Fibroblast of mammary gland (primary cell): ENCODE results near the gene TSEN15.

Source experiments
- DNase-seq: peaks from one replicate; pipeline ENCODE4 v3.0.0-alpha.2; 2010; ENCODE audit warnings: low read depth
- H3K4me3 ChIP-seq: 2 replicates; pipeline ENCODE4 v1.5.1; 2011; ENCODE audit warnings: low read depth, mild to moderate bottlenecking, low read length, moderate library complexity; ENCODE audit not compliant: control insufficient read depth
- TF ChIP-seq, protein P1 (sequence below): conservative IDR thresholded peaks from 2 replicates; pipeline ENCODE4 v1.5.1; 2011; ENCODE audit warnings: low read depth, low read length, inconsistent platforms; ENCODE audit not compliant: control insufficient read depth, insufficient read depth

The TSEN15 gene

DNA sequence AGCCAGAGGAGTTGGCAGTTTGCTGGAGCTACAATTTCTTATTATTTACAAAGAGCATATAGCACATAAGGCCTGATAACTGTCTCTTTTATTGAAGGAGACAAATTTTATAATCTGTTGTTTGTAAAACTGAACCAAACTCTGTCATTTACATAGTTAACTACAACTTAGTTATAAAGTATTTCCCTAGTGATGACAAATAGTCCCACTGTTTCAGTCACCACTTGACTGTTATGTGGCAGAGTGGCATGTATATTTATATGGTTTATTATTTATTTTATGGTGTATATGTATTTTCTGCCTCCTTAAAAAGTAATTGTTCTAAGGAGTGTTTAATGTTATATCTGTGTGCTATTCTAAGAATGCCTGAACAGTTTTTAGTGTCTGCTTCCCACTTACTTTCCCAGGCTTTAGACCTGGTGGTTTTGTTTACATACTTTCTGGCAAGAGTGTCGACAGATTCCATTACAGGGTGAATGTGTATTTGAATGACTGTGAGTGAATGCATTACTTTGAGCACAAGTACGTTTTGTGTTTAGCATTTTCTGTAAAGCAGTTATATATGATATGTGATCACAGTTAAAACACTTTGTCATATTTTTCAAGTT is 10.0 kb downstream of the TSEN15 start:
- TF ChIP-seq, protein P1, sequence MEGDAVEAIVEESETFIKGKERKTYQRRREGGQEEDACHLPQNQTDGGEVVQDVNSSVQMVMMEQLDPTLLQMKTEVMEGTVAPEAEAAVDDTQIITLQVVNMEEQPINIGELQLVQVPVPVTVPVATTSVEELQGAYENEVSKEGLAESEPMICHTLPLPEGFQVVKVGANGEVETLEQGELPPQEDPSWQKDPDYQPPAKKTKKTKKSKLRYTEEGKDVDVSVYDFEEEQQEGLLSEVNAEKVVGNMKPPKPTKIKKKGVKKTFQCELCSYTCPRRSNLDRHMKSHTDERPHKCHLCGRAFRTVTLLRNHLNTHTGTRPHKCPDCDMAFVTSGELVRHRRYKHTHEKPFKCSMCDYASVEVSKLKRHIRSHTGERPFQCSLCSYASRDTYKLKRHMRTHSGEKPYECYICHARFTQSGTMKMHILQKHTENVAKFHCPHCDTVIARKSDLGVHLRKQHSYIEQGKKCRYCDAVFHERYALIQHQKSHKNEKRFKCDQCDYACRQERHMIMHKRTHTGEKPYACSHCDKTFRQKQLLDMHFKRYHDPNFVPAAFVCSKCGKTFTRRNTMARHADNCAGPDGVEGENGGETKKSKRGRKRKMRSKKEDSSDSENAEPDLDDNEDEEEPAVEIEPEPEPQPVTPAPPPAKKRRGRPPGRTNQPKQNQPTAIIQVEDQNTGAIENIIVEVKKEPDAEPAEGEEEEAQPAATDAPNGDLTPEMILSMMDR = no peak
- peak; percentile 18 for DNase-seq

DNA sequence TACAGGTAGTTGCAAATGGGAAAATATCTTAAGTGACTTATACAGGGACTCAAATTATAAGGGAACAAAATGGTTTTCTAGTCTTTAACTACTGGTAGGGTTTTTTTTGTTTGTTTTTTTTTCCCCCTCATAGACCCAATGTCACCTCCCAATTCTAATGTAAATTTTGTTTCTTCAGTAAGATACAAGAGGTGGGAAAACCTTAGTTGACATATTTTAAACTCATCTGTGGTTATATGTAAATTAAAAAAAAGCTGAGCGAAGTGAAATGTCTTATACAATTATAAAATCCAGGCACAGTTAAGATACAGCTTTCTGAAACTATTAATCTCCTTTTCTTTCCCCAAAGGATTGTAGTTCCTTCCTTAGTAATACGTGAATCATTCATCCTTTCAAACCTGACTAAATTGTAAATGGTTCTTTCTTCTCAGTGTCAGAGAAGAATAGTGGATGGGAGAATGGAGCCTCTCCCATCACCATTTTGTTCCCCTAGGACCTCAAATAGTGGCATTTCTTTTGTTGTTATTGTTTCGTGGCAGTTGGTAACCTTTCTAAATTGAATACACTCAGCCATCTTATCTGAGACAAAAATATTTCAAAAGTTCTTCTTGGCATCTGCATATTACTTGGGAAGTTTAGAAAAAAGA is 11.2 kb downstream of the TSEN15 start:
- TF ChIP-seq, protein P1 = no peak
- no peak overlapping the region for H3K4me3 ChIP-seq
- no peak for DNase-seq

More for the DNA sequence above, 10.0 kb downstream of the TSEN15 start:
- no peak overlapping the region for H3K4me3 ChIP-seq

DNA sequence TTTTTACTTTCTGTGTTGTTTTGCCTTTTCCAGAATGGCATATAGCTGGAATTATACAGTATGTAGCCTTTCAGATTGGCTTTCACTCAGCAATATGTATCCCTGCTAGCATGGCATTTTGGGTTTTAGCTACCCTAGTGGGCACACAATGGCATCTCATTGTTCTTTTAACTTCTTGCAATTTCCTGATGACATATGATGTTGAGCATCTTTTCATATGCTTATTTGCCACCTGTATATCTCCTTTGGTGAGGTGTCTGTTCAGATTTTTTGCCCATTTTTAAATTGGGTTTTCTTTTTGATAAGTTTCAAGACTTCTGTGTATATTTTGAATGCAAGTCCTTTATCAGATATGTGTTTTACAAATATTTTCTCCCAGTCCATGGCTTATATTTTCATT is 14.0 kb downstream of the TSEN15 start:
- H3K4me3 ChIP-seq = no peak overlapping the region
- TF ChIP-seq, protein P1 = no peak
- DNase-seq = no peak

DNA sequence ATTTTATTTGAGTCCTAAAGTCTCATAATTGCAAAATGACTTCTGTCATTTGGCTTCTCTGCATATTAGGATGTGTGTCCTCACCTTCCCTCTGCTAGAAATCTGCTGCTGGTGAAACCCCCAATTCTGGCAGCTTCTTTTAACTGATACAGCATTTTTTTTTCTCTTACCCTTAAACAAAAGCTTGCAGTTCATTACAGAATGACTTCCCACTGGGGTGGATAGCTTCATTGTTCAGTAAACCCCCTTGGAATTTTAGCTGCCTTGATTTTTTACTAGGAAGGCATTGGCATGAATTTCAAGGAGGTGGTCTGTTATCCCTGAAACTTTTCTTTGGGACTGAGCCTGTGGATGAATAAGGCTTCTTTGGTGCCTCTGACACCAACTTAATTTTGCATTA is 16.8 kb downstream of the TSEN15 start:
- no peak for DNase-seq
- no peak overlapping the region for H3K4me3 ChIP-seq
- TF ChIP-seq, protein P1 = no peak

DNA sequence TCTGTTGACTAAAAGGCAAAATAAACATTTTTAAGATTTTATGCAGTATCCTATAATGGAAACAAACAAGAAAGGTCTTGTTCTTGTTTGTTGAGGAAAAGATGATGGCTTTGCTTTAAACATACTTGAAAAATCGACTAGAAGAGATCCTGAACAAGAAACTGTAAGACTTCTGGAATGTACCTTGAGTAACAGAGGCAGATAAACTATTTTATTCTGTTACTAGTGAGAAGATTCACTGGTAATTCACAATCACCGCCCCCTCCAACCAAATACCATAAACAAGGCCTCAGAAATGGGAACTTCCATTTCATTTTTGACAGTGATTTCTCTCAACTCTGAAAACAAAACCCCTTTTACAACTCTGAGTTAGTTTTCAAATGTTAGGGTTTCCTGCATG is 18.1 kb downstream of the TSEN15 start:
- no peak overlapping the region for H3K4me3 ChIP-seq
- no peak for DNase-seq
- TF ChIP-seq, protein P1 = no peak

DNA sequence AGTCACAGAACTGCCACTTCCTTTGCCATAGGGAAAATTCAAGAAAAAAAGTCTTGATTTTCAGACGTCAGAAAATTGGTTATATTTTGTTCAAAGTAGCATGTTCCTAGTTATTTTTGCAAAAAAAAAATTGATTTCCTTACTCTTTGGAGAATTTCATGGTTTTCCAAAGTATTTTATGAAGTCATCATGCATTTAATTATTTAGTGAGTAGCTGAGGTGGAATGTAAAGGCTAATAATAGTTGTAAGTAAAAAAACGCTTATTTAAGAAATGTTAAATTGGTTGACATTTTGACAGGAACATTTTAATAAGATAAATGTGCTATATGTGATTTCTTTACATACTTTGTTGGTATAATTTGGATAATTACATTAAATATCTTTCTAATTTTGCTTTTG is 20.8 kb downstream of the TSEN15 start:
- no peak for DNase-seq
- TF ChIP-seq, protein P1 = no peak
- H3K4me3 ChIP-seq = no peak overlapping the region
